Bronchial epithelial cell (primary cell): ENCODE results near the gene SNAP23. TPM values are rescaled to one million over a fixed set of nuclear protein-coding genes. Genes with fewer than 3 reads are reported as not detected.

ENCODE experiments used
- DNase-seq: peaks from one replicate; pipeline ENCODE4 v3.0.0-alpha.2; 2010; ENCODE audit warnings: low read depth
- FAIRE-seq: peaks from 2 replicates; lab custom pipeline; 2011; peaks lifted over from hg19 to GRCh38; lab: Jason Lieb, UNC
- H3K27me3 ChIP-seq: 2 replicates; pipeline ENCODE4 v1.5.1; 2011; ENCODE audit warnings: low read length; ENCODE audit not compliant: control insufficient read depth, insufficient read depth
- H3K36me3 ChIP-seq: 2 replicates; pipeline ENCODE4 v1.5.1; 2011; ENCODE audit warnings: low read length; ENCODE audit not compliant: control insufficient read depth, insufficient read depth
- H3K4me3 ChIP-seq: 2 replicates; pipeline ENCODE4 v1.5.1; 2011; ENCODE audit warnings: mild to moderate bottlenecking, low read depth, low read length, control low read depth
- total RNA-seq: library from RNA; depleted of rRNA; stranded (reverse); fragments of >200 nt; gene quantifications from 2 replicates; pipeline ENCODE4 v1.2.1, GENCODE V29; 2014
- TF ChIP-seq, protein P1 (sequence below): IDR thresholded peaks from 2 replicates; pipeline ENCODE4 v1.5.1; 2011; ENCODE audit warnings: mild to moderate bottlenecking, moderate library complexity, low read length, control low read depth, inconsistent platforms; ENCODE audit not compliant: insufficient read depth, severe bottlenecking

Gene SNAP23
- total RNA-seq, 1 donor from 2014 or later, result 58.2 TPM

DNA sequence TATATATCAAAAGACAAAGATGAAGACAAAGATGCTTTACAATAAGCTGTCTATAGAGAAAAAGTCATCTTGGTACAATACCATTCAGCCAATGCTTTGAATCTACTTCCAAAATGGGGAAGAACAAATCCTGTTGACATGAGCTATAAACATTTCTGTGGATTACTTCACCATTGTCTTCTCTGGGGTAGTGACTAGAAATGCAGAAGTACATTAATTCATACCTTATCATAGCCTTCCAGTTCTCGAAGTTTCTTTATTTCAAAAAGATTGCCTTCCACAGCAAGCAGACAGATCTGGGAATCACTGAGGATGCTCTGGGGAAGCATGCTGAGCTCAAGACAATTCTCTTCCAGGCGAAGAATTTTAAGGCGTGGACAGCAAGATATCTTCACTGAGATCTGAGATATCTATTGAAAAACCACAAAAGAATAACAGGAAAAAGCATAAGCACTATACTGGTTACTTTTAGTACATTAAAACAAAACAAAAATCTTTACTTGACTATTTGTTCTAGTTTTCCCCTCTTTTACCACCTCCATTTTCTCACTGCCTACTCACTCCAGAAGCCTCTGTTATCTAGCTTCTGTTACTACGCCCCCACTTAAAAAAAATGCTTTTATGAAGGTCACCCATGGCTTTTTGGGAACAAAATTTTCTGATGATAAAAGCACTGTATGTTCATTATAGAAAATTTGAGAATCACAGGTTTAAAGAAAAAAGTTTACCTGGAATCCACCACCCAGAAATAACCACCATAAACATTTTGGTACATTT is 49.6 kb downstream of the SNAP23 start:
- no peak for FAIRE-seq

DNA sequence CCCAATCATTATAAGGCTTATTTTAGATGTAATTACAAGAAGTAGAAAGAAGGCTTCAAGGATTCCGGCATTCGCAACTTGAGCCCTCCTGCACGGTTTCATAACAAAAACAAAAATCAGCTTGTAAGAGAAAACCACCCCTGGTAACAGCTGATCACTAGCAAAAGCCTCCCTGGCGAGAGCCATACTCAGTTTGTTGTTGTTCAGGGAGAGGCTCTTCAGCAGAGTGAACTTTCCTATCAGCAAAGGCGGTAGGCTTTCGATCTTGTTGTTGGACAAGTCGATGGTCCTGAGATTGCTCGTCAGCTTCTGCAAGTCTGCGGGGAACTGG is 52.4 kb downstream of the SNAP23 start:
- Histone ChIP-seq H3K27me3 (no peaks in the 10 kb centered on the region), H3K4me3 (peak overlapping the region; percentile 72), H3K36me3 (peaks cover 15% of the 10 kb centered on the region)
- FAIRE-seq (no peak), DNase-seq (peak; percentile 44)
- TF ChIP-seq, protein P1, sequence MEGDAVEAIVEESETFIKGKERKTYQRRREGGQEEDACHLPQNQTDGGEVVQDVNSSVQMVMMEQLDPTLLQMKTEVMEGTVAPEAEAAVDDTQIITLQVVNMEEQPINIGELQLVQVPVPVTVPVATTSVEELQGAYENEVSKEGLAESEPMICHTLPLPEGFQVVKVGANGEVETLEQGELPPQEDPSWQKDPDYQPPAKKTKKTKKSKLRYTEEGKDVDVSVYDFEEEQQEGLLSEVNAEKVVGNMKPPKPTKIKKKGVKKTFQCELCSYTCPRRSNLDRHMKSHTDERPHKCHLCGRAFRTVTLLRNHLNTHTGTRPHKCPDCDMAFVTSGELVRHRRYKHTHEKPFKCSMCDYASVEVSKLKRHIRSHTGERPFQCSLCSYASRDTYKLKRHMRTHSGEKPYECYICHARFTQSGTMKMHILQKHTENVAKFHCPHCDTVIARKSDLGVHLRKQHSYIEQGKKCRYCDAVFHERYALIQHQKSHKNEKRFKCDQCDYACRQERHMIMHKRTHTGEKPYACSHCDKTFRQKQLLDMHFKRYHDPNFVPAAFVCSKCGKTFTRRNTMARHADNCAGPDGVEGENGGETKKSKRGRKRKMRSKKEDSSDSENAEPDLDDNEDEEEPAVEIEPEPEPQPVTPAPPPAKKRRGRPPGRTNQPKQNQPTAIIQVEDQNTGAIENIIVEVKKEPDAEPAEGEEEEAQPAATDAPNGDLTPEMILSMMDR, result no peak

More for the DNA sequence above, 49.6 kb downstream of the SNAP23 start:
- TF ChIP-seq, protein P1, result no peak
- Histone ChIP-seq H3K36me3 (peaks cover 15% of the 10 kb centered on the region), H3K4me3 (no peak overlapping the region), H3K27me3 (no peaks in the 10 kb centered on the region)
- no peak for DNase-seq

DNA sequence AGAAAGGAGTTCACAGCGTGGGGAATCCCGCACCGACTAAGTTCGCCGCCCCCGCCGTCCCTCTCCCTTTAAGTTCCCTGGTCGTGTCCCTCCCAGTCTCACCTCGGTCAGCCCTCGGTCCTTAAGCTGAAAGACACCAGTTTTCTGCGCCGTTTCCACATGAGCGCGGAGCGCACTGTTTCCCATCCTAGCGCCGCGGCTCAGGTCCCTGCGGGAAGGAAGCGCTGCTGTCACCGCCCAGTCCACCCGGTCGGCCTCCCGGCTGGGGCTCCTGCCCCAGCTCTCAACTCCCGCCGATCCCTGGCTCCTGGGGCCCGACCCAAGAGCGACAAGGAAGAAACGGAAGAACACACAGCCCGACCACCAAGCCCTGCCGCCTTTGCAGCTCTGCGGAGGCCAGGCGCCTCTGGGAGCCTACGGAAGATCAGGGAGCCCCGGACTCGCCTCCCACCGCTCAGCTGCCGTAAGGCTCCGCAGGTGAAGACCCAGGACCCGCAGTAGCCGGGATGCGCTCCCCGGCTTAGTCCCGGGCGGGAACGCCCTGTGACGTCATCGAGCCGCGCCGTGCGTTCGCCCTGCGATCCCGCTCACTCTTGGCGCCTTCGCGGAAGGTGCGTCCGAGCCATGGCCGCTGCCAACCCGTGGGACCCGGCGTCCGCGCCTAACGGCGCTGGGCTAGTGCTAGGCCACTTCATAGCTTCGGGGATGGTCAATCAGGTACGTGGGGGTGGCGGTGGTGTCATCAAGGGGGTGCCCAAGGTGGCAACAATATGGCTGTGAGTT is 53.0 kb downstream of the SNAP23 start, which contains the start of the genes HAUS2 and LRRC57:
TSS of gene HAUS2 (plus strand) at position 590 of the 783 bp plus-strand sequence. CDS start at position 625, 35 bp downstream.
TSS of gene LRRC57 (minus strand) at position 545 of the 783 bp plus-strand sequence. CDS start at position 186, 359 bp downstream.
- H3K27me3 ChIP-seq, result no peaks in the 10 kb centered on the region
- peak; percentile 80 for DNase-seq
- peak within 1 kb of the TSS; percentile 72 for H3K4me3 ChIP-seq
- peaks cover 15% of the 10 kb centered on the region for H3K36me3 ChIP-seq
- TF ChIP-seq, protein P1, result no peak
- FAIRE-seq, result no peak

DNA sequence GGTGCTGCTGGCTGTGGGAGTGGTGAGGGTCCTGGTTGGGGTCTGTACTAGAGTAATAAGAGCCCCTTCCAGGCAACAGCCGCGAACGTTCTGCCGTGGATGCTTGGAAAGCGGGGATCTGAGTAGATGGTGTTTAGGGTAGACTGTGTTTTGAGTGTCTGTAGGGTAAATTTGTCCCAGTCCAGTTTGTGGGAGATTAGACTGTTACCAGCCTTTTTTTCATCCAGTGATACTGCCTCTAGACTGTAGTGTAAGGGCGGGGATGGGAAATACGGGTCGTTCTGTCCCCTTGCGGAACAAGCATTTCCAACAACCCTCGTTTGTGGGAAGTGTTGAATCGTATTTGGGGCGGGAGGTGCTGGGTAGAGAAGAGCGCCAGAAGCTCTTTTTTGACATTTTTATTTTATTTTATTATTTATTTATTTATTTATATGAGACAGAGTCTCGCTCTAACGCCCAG is 53.6 kb downstream of the SNAP23 start:
- TF ChIP-seq, protein P1, result no peak
- peak; percentile 35 for DNase-seq
- FAIRE-seq, result no peak
- H3K27me3 ChIP-seq, result no peaks in the 10 kb centered on the region
- H3K4me3 ChIP-seq, result peak overlapping the region; percentile 72
- H3K36me3 ChIP-seq, result peaks cover 10% of the 10 kb centered on the region

DNA sequence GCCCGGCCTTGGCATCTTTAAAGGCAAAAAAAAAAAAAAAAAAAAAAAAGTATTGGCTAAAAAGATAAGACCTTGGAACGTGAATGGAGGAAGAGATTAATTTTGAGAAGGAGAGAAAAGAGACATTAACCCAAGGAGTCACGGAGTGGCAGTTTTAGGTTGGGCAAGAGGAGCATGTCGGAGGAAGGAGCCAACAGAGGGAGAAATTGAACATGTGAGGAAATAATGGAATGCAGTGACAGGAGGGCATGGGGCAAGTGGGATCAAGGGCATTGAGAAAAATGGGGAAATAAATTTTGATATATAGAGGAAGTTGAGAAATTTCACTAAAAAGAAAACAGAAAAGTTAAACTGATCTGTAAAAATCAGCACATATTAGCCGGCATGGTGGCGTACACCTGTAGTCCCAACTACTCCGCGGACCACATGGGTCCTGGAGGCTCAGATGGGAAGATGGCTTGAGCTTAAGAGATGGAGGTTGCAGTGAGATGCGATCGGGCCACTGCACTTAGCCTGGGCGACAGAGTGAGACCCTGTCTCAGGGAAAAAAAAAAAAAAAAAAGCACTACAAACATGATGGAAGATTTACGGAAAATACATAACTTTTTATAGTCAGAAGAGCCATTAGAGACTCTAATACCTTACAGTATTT is 54.4 kb downstream of the SNAP23 start:
- Histone ChIP-seq H3K4me3 (no peak overlapping the region), H3K27me3 (no peaks in the 10 kb centered on the region)
- FAIRE-seq, result no peak

More for the DNA sequence above, 54.4 kb downstream of the SNAP23 start:
- peaks cover 5% of the 10 kb centered on the region for H3K36me3 ChIP-seq
- no peak for DNase-seq
- TF ChIP-seq, protein P1, result no peak
